ENCODE measurements around the gene UTS2R.

UTS2R gene

GRCh38 chr17:82389379-82389778 is 17.8 kb downstream of the UTS2R start:
- DNase-seq (ENCODE audit: low spot score): no peak

- DNase-seq (ENCODE audit: low spot score): no peak
These were observed 18.7 kb downstream of the UTS2R start for GRCh38 chr17:82390015-82390859.

- no peak for DNase-seq (ENCODE audit: low spot score)
These were observed 19.4 kb downstream of the UTS2R start for GRCh38 chr17:82390860-82391435.

GRCh38 chr17:82391496-82392066 is 20.0 kb downstream of the UTS2R start:
- no peak for DNase-seq (ENCODE audit: low spot score)

GRCh38 chr17:82392209-82392920 is 20.8 kb downstream of the UTS2R start:
- DNase-seq (ENCODE audit: low spot score): no peak

GRCh38 chr17:82392941-82393340 is 21.4 kb downstream of the UTS2R start:
- no peak for DNase-seq (ENCODE audit: low spot score)

GRCh38 chr17:82394278-82394677 is 22.7 kb downstream of the UTS2R start:
- DNase-seq (ENCODE audit: low spot score): no peak

- DNase-seq (ENCODE audit: low spot score): peak; percentile 94
These were observed 25.3 kb downstream of the UTS2R start for GRCh38 chr17:82396601-82397435.

GRCh38 chr17:82397449-82398335 is 26.1 kb downstream of the UTS2R start:
- no peak for DNase-seq (ENCODE audit: low spot score)

GRCh38 chr17:82399041-82399441 is 27.5 kb downstream of the UTS2R start:
- DNase-seq (ENCODE audit: low spot score): no peak

- no peak for DNase-seq (ENCODE audit: low spot score)
These were observed 28.1 kb downstream of the UTS2R start for GRCh38 chr17:82399601-82400101.

GRCh38 chr17:82400206-82400605 is 28.6 kb downstream of the UTS2R start:
- no peak for DNase-seq (ENCODE audit: low spot score)

- no peak for DNase-seq (ENCODE audit: low spot score)
These were observed 29.3 kb downstream of the UTS2R start for GRCh38 chr17:82400830-82401229.

GRCh38 chr17:82402865-82403264 is 31.3 kb downstream of the UTS2R start:
- no peak for DNase-seq (ENCODE audit: low spot score)

GRCh38 chr17:82403662-82404660 is 32.4 kb downstream of the UTS2R start:
- DNase-seq (ENCODE audit: low spot score): no peak

- no peak for DNase-seq (ENCODE audit: low spot score)
These were observed 33.5 kb downstream of the UTS2R start for GRCh38 chr17:82405051-82405450.

- no peak for DNase-seq (ENCODE audit: low spot score)
These were observed 34.6 kb downstream of the UTS2R start for GRCh38 chr17:82406131-82406671.

- no peak for DNase-seq (ENCODE audit: low spot score)
These were observed 35.7 kb downstream of the UTS2R start for GRCh38 chr17:82407255-82407654.

All from hepatic stellate cell (primary cell).